ENCODE data around the gene CEP43. TPM values are rescaled to one million over a fixed set of nuclear protein-coding genes. Genes with fewer than 3 reads are reported as not detected.

CEP43 gene
- total RNA-seq, 1 donor from 2014 or later: 9.1 TPM

Small RNAs within 50 kb of the gene (microRNA-seq; reads per million reads assigned to microRNA genes)
- not detected for gene MIR3939 (ENCODE audit: borderline number of aligned reads, borderline replicate concordance)

Small RNAs within 50 kb of the gene (small RNA-seq; reads per million reads assigned to genes)
- not detected for gene MIR3939

Other genes with a start within 250 kb of the CEP43 start
- 31.4 TPM for gene RNASET2, start 42.8 kb upstream of the CEP43 start, total RNA-seq
- gene CCR6, start 123.7 kb downstream of the CEP43 start, total RNA-seq: 1.2 TPM
- not detected for gene GPR31, start 158.6 kb downstream of the CEP43 start, total RNA-seq

All from vagina (tissue), 2 donors.